T-helper 17 cell (primary cell): Measurements from ENCODE around the gene NAALADL2. TPM values are rescaled to one million over a fixed set of nuclear protein-coding genes. Genes with fewer than 3 reads are reported as not detected.

ENCODE experiments used
- ATAC-seq: fragments of 150-1000 bp; cut with Tn5 transposase; 2 replicates; pipeline ENCODE4 v1.10.0; 2021; ENCODE audit warnings: mild to moderate bottlenecking, moderate library complexity
- DNase-seq, 3 donors: peaks; one replicate each; pipeline versions ENCODE4 v3.0.0 to v3.0.0-alpha.2; 2020 to 2021
- H3K9me3 ChIP-seq: one replicate; pipeline ENCODE4 v1.7.0; 2013; ENCODE audit warnings: low read length, mild to moderate bottlenecking; ENCODE audit not compliant: control insufficient read depth, poor library complexity, severe bottlenecking
- H3K27ac Mint-ChIP-seq: one replicate; pipeline ENCODE4 v1.8.0; 2022; ENCODE audit warnings: mild to moderate bottlenecking, moderate library complexity, mixed read lengths
- H3K27me3 Mint-ChIP-seq: one replicate; pipeline ENCODE4 v1.8.0; 2022; ENCODE audit warnings: mixed read lengths
- H3K36me3 Mint-ChIP-seq: one replicate; pipeline ENCODE4 v1.8.0; 2022; ENCODE audit warnings: low read depth, mixed read lengths
- H3K4me1 Mint-ChIP-seq: one replicate; pipeline ENCODE4 v1.8.0; 2022; ENCODE audit warnings: mild to moderate bottlenecking, mixed read lengths
- H3K4me3 Mint-ChIP-seq: one replicate; pipeline ENCODE4 v1.8.0; 2022; ENCODE audit warnings: mild to moderate bottlenecking, moderate library complexity, mixed read lengths
- total RNA-seq, 4 donors: library from RNA in 2 of 4; stranded (reverse) in 2 of 4; gene quantifications; one replicate each; pipeline ENCODE4 v1.2.3 and lab custom pipeline; 2022 to 2026

Gene NAALADL2
- total RNA-seq, 2 donors from 2014 or later = not detected

DNA sequence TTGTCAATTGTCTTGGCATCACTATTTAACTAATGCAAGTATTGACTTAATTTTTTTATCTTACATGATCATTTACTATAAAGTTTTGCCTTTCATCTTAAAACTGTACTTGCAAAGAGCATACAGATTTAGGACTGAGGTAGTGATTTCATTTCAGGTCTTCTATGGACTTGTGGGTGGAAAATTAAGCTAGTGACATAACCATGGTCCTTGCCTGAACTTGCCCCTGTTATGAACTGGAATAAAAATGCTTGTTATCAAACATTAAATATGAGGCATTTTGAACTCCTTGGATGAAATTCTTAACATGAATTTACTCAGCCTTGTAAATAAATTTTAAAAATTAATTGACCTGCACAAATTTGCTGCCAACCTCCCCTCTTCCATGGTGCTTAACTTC is 712.0 kb downstream of the NAALADL2 start:
- Mint-ChIP-seq H3K4me3 (no peak overlapping the region), H3K27ac (no peak overlapping the region), H3K4me1 (no peaks in the 10 kb centered on the region), H3K36me3 (no peaks in the 10 kb centered on the region), H3K27me3 (no peaks in the 10 kb centered on the region)
- no peak for ATAC-seq
- H3K9me3 ChIP-seq = no peaks in the 10 kb centered on the region
- DNase-seq = no peak

DNA sequence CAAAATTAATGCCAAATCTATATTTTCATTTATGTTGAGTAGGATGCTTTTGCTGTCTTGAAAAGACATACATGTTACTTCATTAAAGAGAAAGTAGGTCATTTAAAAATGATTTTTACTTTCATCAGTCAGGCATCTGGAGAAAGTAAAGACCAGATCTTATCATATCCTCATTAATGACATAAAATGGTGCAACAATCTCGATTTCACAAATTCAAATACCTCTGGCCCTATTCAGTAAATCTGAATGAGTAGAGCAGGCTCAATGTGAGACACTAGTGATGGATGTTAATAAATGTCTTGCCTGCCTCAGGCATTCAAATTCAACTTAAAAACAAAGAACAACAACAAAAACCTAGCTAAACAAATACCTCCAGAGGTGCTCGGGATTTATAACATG is 714.1 kb downstream of the NAALADL2 start:
- H3K36me3 Mint-ChIP-seq = no peaks in the 10 kb centered on the region
- H3K27ac Mint-ChIP-seq = no peak overlapping the region
- H3K4me3 Mint-ChIP-seq = no peak overlapping the region
- ATAC-seq (no peak), DNase-seq (no peak)
- H3K27me3 Mint-ChIP-seq = no peaks in the 10 kb centered on the region
- H3K4me1 Mint-ChIP-seq = no peaks in the 10 kb centered on the region
- no peaks in the 10 kb centered on the region for H3K9me3 ChIP-seq

DNA sequence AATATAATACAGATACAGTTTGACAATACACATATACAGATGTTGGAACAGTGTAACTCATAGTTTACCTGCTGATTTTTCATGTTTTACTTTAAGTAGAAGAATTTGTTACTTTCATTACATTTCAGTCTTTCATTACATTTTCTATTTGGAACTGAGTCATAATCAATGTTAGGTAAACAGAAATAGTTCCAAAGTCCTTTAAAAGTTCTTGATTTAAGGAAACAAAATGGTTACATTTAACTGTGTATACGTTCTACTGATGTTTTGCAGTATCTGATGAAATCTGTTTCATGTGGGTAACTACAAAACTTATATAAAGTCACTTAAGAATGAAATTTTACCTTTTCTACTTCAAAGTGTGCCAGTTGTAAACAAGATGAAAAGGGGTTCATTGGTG is 721.2 kb downstream of the NAALADL2 start:
- ATAC-seq = no peak
- no peaks in the 10 kb centered on the region for H3K27me3 Mint-ChIP-seq
- H3K36me3 Mint-ChIP-seq = no peaks in the 10 kb centered on the region
- H3K4me3 Mint-ChIP-seq = no peak overlapping the region
- no peak for DNase-seq
- no peaks in the 10 kb centered on the region for H3K4me1 Mint-ChIP-seq
- H3K9me3 ChIP-seq = no peaks in the 10 kb centered on the region
- no peak overlapping the region for H3K27ac Mint-ChIP-seq

DNA sequence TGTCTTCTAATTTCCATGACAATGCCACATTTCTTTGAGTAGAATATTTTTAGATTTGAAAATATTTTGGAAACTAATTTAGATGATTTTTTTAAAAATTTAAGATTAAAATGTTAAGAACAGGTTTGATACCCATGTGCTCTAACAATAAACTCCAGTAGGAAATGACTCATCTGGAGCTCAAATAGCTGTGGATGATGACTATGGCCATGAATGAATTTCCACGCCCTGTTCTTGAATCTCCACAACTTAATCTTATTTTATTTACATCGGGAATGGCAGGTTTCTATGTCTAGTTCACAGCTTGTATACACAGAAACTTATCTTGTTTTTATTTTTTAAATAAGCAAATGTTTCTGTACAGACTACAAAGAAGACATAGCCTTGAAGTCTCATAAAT is 726.8 kb downstream of the NAALADL2 start:
- DNase-seq = no peak
- Mint-ChIP-seq H3K4me3 (no peak overlapping the region), H3K4me1 (no peaks in the 10 kb centered on the region), H3K27ac (no peak overlapping the region), H3K36me3 (no peaks in the 10 kb centered on the region), H3K27me3 (no peaks in the 10 kb centered on the region)
- no peak for ATAC-seq
- H3K9me3 ChIP-seq = no peaks in the 10 kb centered on the region

DNA sequence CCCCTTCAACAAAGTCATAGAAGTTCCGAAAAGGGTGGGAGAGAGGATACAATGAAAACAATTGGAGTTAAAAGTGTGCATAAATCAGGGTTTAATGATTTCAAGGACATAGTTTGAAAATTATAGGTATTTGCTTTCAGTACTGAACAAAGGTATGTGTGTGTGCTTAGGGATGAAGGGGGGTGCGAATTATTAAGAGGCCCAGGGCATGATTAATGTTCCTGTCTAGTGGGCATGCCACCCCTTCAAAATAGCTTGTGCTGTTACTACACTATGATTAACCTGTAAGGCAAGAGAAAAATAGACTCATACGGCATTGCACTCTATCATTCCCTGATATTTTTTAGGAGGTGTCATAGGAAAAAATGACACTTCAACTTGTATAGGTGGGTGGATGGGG is 731.6 kb downstream of the NAALADL2 start:
- H3K4me1 Mint-ChIP-seq = no peaks in the 10 kb centered on the region
- no peak for ATAC-seq
- H3K9me3 ChIP-seq = no peaks in the 10 kb centered on the region
- H3K27me3 Mint-ChIP-seq = no peaks in the 10 kb centered on the region
- H3K4me3 Mint-ChIP-seq = no peak overlapping the region
- no peak for DNase-seq
- no peaks in the 10 kb centered on the region for H3K36me3 Mint-ChIP-seq
- no peak overlapping the region for H3K27ac Mint-ChIP-seq

DNA sequence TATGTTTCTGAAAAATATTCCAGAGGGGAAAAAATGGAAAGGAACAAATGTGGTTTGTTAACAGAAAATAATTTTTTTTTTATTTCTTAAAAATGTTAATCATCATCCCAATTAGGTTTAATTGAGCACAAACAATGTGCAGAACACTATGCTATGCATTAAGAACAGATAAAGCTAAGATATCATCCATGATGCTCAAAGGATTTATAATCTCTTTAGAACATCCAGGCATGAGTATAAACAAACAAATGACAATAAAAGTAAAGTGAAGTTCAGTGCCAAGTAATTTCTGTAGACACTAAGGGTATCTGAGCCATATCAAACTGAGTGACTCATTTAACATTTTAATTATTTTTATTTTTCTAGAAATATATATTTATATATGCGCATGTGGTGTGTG is 732.2 kb downstream of the NAALADL2 start:
- Mint-ChIP-seq H3K4me1 (no peaks in the 10 kb centered on the region), H3K36me3 (no peaks in the 10 kb centered on the region), H3K27ac (no peak overlapping the region), H3K27me3 (no peaks in the 10 kb centered on the region), H3K4me3 (no peak overlapping the region)
- DNase-seq (no peak), ATAC-seq (no peak)
- H3K9me3 ChIP-seq = no peaks in the 10 kb centered on the region

DNA sequence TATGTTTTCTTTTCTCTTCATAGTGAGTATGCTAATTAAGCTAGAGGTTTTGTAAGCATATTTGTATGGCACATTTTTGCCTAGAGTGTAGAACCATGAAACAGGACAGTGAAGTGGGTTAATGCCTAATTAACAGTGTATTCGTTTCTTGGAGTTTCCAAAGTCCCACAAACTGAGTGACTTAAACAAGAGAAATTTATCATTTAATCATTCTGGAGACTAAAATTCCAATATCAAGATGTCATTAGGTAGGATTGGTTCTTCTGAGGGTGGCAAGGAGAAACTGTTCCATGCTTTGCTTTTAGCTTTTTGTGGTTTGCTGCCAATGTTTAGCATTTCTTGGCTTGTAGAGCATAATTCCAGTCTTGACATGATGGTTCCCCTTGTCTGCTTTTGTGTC is 734.2 kb downstream of the NAALADL2 start:
- H3K27me3 Mint-ChIP-seq = no peaks in the 10 kb centered on the region
- DNase-seq = no peak
- H3K4me1 Mint-ChIP-seq = no peaks in the 10 kb centered on the region
- ATAC-seq = no peak
- H3K9me3 ChIP-seq = no peaks in the 10 kb centered on the region
- no peaks in the 10 kb centered on the region for H3K36me3 Mint-ChIP-seq
- H3K27ac Mint-ChIP-seq = no peak overlapping the region
- H3K4me3 Mint-ChIP-seq = no peak overlapping the region

DNA sequence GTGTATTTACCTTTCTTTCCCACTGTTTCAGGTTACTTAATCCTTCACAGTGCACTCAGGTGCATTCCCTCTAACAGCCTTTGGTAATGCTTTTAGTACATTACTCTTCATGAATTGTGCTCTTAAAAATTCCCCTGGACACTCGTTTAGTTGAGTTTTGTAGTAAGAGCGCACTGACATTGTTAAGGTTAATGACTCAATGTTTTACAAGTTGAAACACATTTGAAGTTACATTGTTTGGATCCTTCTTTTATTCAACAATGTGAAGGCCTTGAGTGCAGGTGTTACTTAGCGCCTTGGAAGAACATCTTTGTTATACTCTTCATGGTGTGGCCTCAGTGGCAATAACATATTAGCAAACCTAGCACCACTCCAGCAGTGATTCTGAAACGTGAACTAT is 739.6 kb downstream of the NAALADL2 start:
- H3K4me1 Mint-ChIP-seq = no peaks in the 10 kb centered on the region
- no peaks in the 10 kb centered on the region for H3K36me3 Mint-ChIP-seq
- no peak overlapping the region for H3K4me3 Mint-ChIP-seq
- H3K27ac Mint-ChIP-seq = no peak overlapping the region
- no peaks in the 10 kb centered on the region for H3K9me3 ChIP-seq
- DNase-seq (no peak), ATAC-seq (no peak)
- H3K27me3 Mint-ChIP-seq = no peaks in the 10 kb centered on the region

DNA sequence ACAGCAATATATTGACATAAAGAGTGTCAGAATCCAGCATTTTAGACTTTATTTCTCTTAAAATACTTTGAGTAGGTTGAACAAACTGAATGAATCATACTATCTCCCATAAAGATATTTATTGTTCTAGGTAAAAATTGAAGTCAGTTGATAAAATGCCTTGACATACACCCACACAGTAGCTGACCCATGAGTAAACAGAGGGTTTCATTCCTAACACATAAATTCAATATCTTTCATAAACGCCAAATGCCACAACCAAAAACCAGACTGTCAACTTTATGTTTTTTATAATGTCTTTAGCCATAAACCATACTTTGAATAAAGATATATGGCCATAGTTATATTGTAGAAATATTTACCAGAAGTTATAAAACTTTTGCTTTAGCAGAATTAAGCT is 742.4 kb downstream of the NAALADL2 start:
- no peak for DNase-seq

DNA sequence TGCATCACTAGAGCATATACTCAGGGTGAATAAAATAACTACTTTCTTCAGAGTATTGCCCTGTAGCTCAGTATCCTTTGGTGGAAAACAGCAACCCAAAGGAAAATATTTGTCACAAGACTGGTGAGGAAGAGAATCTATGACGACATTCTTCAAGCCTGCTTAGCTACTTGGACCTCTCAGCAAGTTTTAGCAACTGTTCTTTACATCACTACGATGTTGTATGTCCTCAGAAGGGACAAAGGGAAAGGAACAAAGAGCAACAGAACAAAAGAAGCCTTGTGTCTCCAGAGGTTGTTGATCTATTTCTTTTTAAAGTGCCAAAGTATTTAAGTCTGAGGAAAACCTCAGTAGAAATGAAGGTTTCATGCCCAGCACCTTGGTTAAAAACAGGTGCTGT is 746.7 kb downstream of the NAALADL2 start:
- Mint-ChIP-seq H3K4me1 (no peaks in the 10 kb centered on the region), H3K27ac (no peak overlapping the region), H3K36me3 (no peaks in the 10 kb centered on the region), H3K4me3 (no peak overlapping the region), H3K27me3 (no peaks in the 10 kb centered on the region)
- DNase-seq (no peak), ATAC-seq (no peak)
- no peaks in the 10 kb centered on the region for H3K9me3 ChIP-seq

More for the DNA sequence above, 742.4 kb downstream of the NAALADL2 start:
- H3K4me3 Mint-ChIP-seq = no peak overlapping the region
- no peak overlapping the region for H3K27ac Mint-ChIP-seq
- H3K4me1 Mint-ChIP-seq = no peaks in the 10 kb centered on the region
- ATAC-seq = no peak
- no peaks in the 10 kb centered on the region for H3K36me3 Mint-ChIP-seq
- no peaks in the 10 kb centered on the region for H3K9me3 ChIP-seq
- no peaks in the 10 kb centered on the region for H3K27me3 Mint-ChIP-seq

DNA sequence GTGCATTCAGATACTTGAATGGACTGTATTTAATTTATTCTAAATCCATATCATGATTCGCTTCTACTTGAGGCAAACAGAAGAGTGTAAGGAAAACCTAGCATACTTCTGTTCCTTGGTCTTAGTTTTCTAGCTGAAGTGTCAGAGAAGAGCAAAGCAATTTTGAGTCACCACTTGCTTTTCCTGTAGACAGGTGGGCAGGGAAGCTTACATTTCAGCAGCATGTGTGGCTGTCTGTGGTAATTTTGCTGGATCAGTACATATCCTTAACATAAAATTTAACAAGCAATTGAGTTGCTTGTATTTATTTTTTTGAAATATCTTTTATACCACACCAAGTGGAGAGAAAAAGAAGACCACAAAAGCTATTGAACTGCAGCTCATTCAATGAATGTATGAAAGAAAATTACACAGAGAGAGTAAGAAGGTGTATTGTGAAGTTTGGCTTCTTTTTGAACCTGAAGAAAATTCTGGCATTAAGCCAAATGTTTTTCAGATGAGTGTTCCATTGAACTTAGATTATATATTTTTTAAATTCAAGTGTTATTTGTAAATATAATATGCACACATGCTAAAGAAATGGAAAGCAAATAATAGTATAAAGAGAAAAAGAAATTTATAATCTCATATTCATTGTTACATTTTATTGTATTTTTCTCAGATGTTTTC is 747.6 kb downstream of the NAALADL2 start:
- no peaks in the 10 kb centered on the region for H3K9me3 ChIP-seq
- DNase-seq (no peak), ATAC-seq (no peak)
- Mint-ChIP-seq H3K4me1 (no peaks in the 10 kb centered on the region), H3K4me3 (no peak overlapping the region), H3K36me3 (no peaks in the 10 kb centered on the region), H3K27ac (no peak overlapping the region), H3K27me3 (no peaks in the 10 kb centered on the region)

DNA sequence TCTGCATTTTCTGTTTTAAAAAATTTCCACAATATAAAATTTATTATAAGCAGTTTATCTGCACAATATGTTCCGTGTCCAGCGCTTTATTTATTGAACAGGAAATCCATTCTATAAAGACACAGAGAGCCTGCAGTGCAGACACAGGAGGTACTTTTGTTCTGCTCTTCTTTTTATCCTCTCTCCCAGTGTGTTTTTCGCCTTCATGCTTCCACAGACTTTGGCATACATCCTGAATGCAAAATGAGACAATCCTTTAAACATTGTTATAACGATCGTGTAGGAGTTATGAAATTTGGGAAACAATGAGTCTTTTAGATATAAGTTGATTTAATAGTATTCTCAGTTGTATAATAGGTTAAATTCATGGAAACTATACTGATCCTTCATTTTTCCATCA is 749.2 kb downstream of the NAALADL2 start:
- no peak for ATAC-seq
- H3K4me1 Mint-ChIP-seq = no peaks in the 10 kb centered on the region
- no peak overlapping the region for H3K4me3 Mint-ChIP-seq
- H3K9me3 ChIP-seq = no peaks in the 10 kb centered on the region
- H3K27me3 Mint-ChIP-seq = no peaks in the 10 kb centered on the region
- H3K36me3 Mint-ChIP-seq = no peaks in the 10 kb centered on the region
- no peak for DNase-seq
- no peak overlapping the region for H3K27ac Mint-ChIP-seq

DNA sequence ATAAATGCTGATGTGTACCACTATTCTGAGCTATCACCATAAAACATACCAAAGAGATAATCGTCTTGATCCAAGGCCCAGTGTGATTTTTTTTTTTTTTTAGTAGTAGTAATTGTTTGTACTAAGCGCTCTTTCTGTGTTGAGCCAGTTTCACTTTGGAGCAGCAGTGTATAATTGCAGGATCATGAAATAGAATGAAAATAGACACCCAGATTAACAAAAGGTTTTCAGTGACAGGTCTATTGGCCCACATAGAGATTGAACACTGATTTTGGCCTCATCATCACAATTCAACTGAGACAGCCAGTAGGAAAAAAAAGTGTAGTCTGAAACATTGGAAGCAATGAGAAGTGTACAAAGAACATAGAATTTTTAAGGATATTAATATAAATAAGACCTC is 749.8 kb downstream of the NAALADL2 start:
- ATAC-seq = no peak
- H3K27ac Mint-ChIP-seq = no peak overlapping the region
- no peaks in the 10 kb centered on the region for H3K9me3 ChIP-seq
- DNase-seq = no peak
- no peaks in the 10 kb centered on the region for H3K27me3 Mint-ChIP-seq
- H3K4me3 Mint-ChIP-seq = no peak overlapping the region
- H3K4me1 Mint-ChIP-seq = no peaks in the 10 kb centered on the region
- no peaks in the 10 kb centered on the region for H3K36me3 Mint-ChIP-seq

DNA sequence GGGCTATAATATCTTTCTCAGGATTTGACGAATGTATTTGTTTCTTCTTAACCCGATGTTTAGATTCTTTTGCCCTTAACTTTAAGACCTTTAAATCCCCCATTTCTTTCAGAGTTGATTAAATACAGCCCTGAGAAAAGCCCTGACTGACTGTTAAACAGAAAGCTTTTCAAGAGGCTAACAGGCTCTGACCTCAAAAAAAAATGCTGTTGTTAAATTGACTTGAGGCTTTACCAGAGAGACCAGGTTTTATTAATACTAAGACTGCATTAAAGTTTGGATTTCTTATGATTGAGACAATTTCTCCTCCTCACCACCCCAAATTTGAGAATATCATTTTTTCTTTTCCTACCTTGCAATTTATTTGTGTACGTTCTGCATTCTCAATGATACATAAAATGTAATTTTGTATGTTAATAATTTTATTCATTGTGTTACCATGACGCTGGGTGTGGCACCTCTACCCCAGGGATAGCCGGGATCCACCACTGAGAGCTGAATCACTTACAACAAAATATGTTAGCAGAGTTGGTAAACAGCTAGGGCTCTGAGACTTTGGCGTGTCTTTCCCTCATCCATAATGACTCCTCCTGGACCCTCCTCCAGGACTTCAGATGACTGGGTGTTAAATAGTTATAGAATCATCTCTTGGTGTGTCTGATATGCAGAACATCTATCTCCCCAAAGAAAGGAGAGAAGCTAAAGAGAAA is 753.5 kb downstream of the NAALADL2 start:
- Mint-ChIP-seq H3K27ac (no peak overlapping the region), H3K4me1 (no peaks in the 10 kb centered on the region), H3K36me3 (no peaks in the 10 kb centered on the region), H3K4me3 (no peak overlapping the region), H3K27me3 (no peaks in the 10 kb centered on the region)
- DNase-seq (no peak), ATAC-seq (no peak)
- peaks cover 3% of the 10 kb centered on the region for H3K9me3 ChIP-seq
